ENCODE data around the gene SIM2.

DNA sequence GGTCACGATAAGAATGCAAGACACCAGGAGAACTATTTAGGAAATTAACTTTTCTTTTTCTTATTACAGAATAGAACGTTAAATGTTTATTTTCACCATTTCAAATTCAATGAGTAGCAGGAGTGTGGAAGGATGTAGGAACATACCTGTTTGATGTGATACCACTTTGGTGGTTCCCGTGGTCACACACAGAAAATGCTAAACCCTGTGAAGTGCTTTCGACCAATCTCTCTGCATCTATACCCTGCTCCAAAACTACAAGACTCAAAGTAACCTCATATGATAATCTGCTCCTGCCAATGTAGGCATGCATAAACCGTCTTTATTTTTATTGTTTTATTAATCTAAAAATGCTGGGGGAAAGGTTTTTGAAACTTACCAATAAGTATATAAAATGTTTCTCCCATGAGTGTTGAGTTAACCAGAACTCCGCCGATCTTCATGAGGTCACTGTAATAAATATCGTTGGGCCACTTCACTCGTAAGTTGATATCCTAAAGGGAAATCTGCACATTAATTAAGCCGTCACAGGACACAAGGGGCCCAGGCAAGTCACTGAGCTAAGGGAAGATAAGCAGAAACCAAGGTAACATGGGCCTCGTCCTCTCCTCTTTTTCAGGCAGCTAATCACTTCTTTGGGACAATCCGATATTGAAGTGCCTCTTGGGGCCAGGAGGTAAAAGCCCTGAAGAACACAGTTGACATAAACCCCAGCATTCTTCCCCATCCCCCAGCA, 60.6 kb downstream of the SIM2 start:
- TF ChIP-seq, protein P1, sequence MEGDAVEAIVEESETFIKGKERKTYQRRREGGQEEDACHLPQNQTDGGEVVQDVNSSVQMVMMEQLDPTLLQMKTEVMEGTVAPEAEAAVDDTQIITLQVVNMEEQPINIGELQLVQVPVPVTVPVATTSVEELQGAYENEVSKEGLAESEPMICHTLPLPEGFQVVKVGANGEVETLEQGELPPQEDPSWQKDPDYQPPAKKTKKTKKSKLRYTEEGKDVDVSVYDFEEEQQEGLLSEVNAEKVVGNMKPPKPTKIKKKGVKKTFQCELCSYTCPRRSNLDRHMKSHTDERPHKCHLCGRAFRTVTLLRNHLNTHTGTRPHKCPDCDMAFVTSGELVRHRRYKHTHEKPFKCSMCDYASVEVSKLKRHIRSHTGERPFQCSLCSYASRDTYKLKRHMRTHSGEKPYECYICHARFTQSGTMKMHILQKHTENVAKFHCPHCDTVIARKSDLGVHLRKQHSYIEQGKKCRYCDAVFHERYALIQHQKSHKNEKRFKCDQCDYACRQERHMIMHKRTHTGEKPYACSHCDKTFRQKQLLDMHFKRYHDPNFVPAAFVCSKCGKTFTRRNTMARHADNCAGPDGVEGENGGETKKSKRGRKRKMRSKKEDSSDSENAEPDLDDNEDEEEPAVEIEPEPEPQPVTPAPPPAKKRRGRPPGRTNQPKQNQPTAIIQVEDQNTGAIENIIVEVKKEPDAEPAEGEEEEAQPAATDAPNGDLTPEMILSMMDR (IDR thresholded peaks at IDR 0.05), result no peak
- TF ChIP-seq POLR2A (IDR thresholded peaks at IDR 0.05), result no peak

Data from lower leg skin (tissue), 3 donors.